ENCODE results near the gene MYO15B.
"Not testable (repeated sequence)": the region's sequence is repeated elsewhere in the genome, so short reads cannot be mapped to it uniquely, and the experiment has no call there.

MYO15B gene

GRCh38 chr17:75576661-75577060, 10.9 kb upstream of the MYO15B start:
- no peak for DNase-seq

GRCh38 chr17:75581121-75581725, 6.4 kb upstream of the MYO15B start:
- peak; percentile 10 to 46 (median 25) for DNase-seq

GRCh38 chr17:75583197-75583596, 4.4 kb upstream of the MYO15B start:
- DNase-seq = not testable (repeated sequence)

- DNase-seq = no peak
Observed at GRCh38 chr17:75584849-75585175, 2.8 kb upstream of the MYO15B start.

GRCh38 chr17:75588596-75589011, 1.0 kb downstream of the MYO15B start:
- peak in 1 of 4 experiments; percentile 10 for DNase-seq

GRCh38 chr17:75589012-75589918, 1.7 kb downstream of the MYO15B start:
- peak; percentile 91 to 98 (median 96) for DNase-seq

- no peak for DNase-seq
Observed at GRCh38 chr17:75589919-75590303, 2.3 kb downstream of the MYO15B start.

- no peak for DNase-seq
Observed at GRCh38 chr17:75590314-75590761, 2.7 kb downstream of the MYO15B start.

- DNase-seq = no peak
Observed at GRCh38 chr17:75590849-75591721, 3.5 kb downstream of the MYO15B start.

- no peak for DNase-seq
Observed at GRCh38 chr17:75591722-75592302, 4.2 kb downstream of the MYO15B start.

- DNase-seq = no peak
Observed at GRCh38 chr17:75592348-75593020, 4.9 kb downstream of the MYO15B start.

GRCh38 chr17:75593430-75593829, 5.8 kb downstream of the MYO15B start:
- not testable (repeated sequence) for DNase-seq

- DNase-seq = no peak
Observed at GRCh38 chr17:75594499-75595283, 7.1 kb downstream of the MYO15B start.

GRCh38 chr17:75595284-75595919, 7.8 kb downstream of the MYO15B start:
- DNase-seq = no peak

- no peak for DNase-seq
Observed at GRCh38 chr17:75595920-75596313, 8.3 kb downstream of the MYO15B start.

GRCh38 chr17:75596320-75597087, 8.9 kb downstream of the MYO15B start:
- DNase-seq = no peak

GRCh38 chr17:75601057-75601987, 13.7 kb downstream of the MYO15B start:
- peak; percentile 59 to 77 (median 64) for DNase-seq

GRCh38 chr17:75602644-75603043, 15.0 kb downstream of the MYO15B start:
- peak in 1 of 4 experiments; percentile 1 for DNase-seq

- peak in 1 of 4 experiments; percentile 1 for DNase-seq
Observed at GRCh38 chr17:75603123-75603522, 15.5 kb downstream of the MYO15B start.
